ENCODE data around the gene FREY1. TPM values are rescaled to one million over a fixed set of nuclear protein-coding genes. Genes with fewer than 3 reads are reported as not detected.

Gene FREY1
- total and polyA plus RNA-seq, 2 of the 8 experiments (the other 6 are each of a cell fraction or from before 2014, with no cell fraction given): 0.32 to 1.1 TPM

DNA sequence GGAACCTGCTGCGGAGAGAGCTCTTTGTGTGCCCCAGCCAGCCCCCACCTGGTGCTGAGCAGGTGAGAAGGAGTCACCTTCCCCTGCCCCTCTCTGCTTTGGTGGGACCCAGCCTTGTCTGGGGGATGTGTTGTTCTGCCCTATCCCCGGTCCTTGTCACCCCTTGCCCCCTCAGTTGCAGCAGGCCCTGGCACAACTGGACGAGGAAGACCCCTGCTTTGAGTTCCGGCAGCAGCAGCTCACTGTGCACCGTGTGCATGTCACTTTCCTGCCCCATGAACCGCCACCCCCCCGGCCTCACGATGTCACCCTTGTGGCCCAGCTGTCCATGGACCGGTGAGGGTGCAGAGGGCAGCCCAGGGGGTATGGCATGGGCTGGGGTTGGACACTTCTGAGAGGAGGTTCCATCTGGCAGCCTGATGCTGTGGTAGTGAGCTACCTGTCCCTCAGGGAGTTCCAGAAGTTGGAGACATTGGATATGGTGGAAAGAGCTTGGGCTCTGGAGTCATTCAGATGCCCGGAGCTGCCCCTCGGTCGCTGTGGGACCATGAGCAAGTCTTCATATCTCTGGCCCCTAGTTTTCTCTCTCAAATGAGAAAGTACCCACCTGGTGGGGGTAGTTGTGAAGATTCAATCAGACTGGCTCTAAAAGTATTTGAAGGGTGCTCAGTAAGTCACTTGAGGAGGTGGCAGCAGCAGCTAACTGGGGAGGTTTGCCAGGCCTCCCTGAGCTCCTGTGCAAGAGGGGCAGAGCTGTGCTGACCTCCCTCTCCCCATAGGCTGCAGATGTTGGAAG is 19.7 kb upstream of the FREY1 start:
- Histone ChIP-seq H4K20me1 (replicated peaks in 1 of 2; ENCODE audit: control insufficient read depth in 1 of 2, insufficient read depth in 2 of 2, low read length in 2 of 2) (peaks cover 10 to 20% of the 10 kb centered on the region in 2 experiments), H3K4ac (replicated peaks; ENCODE audit: insufficient read length, low read depth, low read length) (no peak overlapping the region), H3K9ac (replicated peaks in 1 of 4; ENCODE audit: extremely low read depth in 1 of 4, low read depth in 3 of 4, low read length in 3 of 4) (no peak overlapping the region), H4K8ac (ENCODE audit: extremely low read depth, insufficient read depth, low read length) (no peak overlapping the region), H3K36me3 (ENCODE audit: control insufficient read depth in 2 of 4, insufficient read depth in 4 of 4, low read length in 3 of 4) (peaks cover 5 to 35% (median 22%) of the 10 kb centered on the region in 4 experiments; a peak in 7 of 8 replicates), H3K18ac (ENCODE audit: extremely low read depth, low read length) (no peak overlapping the region), H3K4me1 (replicated peaks in 1 of 4; ENCODE audit: control insufficient read depth in 3 of 4, insufficient read depth in 4 of 4, low read length in 3 of 4) (peaks cover 0 to 6% (median 3%) of the 10 kb centered on the region in 4 experiments; a peak in 4 of 7 replicates), H3K9me3 (ENCODE audit: insufficient read depth in 2 of 2, low read depth in 1 of 2, low read length in 1 of 2) (no peaks in the 10 kb centered on the region), H2BK12ac (ENCODE audit: low read depth, low read length) (no peak overlapping the region), H3K79me2 (ENCODE audit: control insufficient read depth in 1 of 2, insufficient read depth in 2 of 2, low read length in 2 of 2) (peaks cover 0 to 11% of the 10 kb centered on the region in 2 experiments; a peak in 1 of 4 replicates), H2BK15ac (ENCODE audit: low read length) (no peak overlapping the region), H3K27me3 (replicated peaks in 1 of 4; ENCODE audit: control insufficient read depth in 3 of 4, extremely low read depth in 1 of 4, insufficient read depth in 3 of 4, low read length in 3 of 4) (no peaks in the 10 kb centered on the region), H2BK5ac (ENCODE audit: low read depth, low read length) (no peak overlapping the region; the same call in 1 of the 2 replicates), H4K91ac (replicated peaks; ENCODE audit: insufficient read length, low read length) (no peak overlapping the region), H2AK5ac (ENCODE audit: low read depth, low read length) (no peak overlapping the region), H2AFZ (ENCODE audit: low read length) (no peak overlapping the region), H3K23me2 (ENCODE audit: low read depth, low read length) (peaks cover 6% of the 10 kb centered on the region; the same call in 1 of the 2 replicates), H3K14ac (ENCODE audit: insufficient read length) (no peak overlapping the region), H3K4me2 (ENCODE audit: insufficient read depth in 1 of 2, low read depth in 2 of 2, low read length in 2 of 2) (no peak overlapping the region), H2BK20ac (ENCODE audit: low read length) (no peak overlapping the region), H3K27ac (ENCODE audit: low read depth, low read length) (no peak overlapping the region), H3K4me3 (ENCODE audit: extremely low read depth in 1 of 4, insufficient read depth in 2 of 4, low read depth in 3 of 4, low read length in 4 of 4) (no peak overlapping the region), H3K79me1 (ENCODE audit: low read depth, low read length) (peaks cover 15% of the 10 kb centered on the region), H2BK120ac (replicated peaks; ENCODE audit: low read depth, low read length) (no peak overlapping the region), H4K5ac (ENCODE audit: insufficient read length, low read depth, low read length) (no peak overlapping the region), H3K23ac (ENCODE audit: insufficient read length) (no peak overlapping the region), H3K56ac (replicated peaks; ENCODE audit: insufficient read length, low read depth, low read length) (no peak overlapping the region)
- WGBS, 2 experiments (ENCODE audit: extremely low coverage in 1 of 2, insufficient coverage in 1 of 2, insufficient read length in 1 of 2, insufficient replicate concordance in 2 of 2, low coverage in 1 of 2, low lambda C conversion rate in 2 of 2, missing lambda C conversion rate in 1 of 2): 94% methylated on average over 12 of the region's 12 CpGs; no CpG with 5 or more reads in 1 of the 2 experiments
- CTCF ChIA-PET (ENCODE audit: partially characterized antibody): interaction anchor here (0.9 to 4.0 kb wide), 5 partner anchors 38 to 139 kb away, joined by 3 to 26 read pairs (median 4); no protein-coding TSS in a partner anchor
- FAIRE-seq (no peak), DNase-seq (ENCODE audit: low read depth in 1 of 2, low spot score in 2 of 2) (no peak)
- POLR2A ChIA-PET (ENCODE audit: partially characterized antibody): interaction anchor here (1.0 to 9.8 kb wide), 12 partner anchors 9 to 416 kb away, joined by 3 to 115 read pairs (median 4); partner anchors contain the start of gene PEX16
- TF ChIP-seq RAD21 (IDR thresholded peaks at IDR 0.05 in 1 of 2, conservative IDR thresholded peaks at IDR 0.05 in 1 of 2; ENCODE audit: low read depth in 2 of 2, low read length in 2 of 2) (no peak), CHD2 (IDR thresholded peaks at IDR 0.05; ENCODE audit: low read length) (no peak), SP1 (IDR thresholded peaks at IDR 0.05; ENCODE audit: low read depth, low read length) (no peak), SAP30 (IDR thresholded peaks at IDR 0.05; ENCODE audit: insufficient read depth, insufficient replicate concordance, low read length) (no peak), SIRT6 (IDR thresholded peaks at IDR 0.05; ENCODE audit: low read length) (no peak), YY1 (IDR thresholded peaks at IDR 0.05; ENCODE audit: low read depth, low read length) (no peak), CEBPB (IDR thresholded peaks at IDR 0.05; ENCODE audit: low read depth, low read length) (no peak), SP4 (IDR thresholded peaks at IDR 0.05; ENCODE audit: low read length) (no peak)
- TF ChIP-seq, protein P1, sequence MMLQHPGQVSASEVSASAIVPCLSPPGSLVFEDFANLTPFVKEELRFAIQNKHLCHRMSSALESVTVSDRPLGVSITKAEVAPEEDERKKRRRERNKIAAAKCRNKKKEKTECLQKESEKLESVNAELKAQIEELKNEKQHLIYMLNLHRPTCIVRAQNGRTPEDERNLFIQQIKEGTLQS (IDR thresholded peaks at IDR 0.05; ENCODE audit: insufficient read depth, low read depth, low read length): no peak
- TF ChIP-seq, protein P2, sequence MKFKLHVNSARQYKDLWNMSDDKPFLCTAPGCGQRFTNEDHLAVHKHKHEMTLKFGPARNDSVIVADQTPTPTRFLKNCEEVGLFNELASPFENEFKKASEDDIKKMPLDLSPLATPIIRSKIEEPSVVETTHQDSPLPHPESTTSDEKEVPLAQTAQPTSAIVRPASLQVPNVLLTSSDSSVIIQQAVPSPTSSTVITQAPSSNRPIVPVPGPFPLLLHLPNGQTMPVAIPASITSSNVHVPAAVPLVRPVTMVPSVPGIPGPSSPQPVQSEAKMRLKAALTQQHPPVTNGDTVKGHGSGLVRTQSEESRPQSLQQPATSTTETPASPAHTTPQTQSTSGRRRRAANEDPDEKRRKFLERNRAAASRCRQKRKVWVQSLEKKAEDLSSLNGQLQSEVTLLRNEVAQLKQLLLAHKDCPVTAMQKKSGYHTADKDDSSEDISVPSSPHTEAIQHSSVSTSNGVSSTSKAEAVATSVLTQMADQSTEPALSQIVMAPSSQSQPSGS (IDR thresholded peaks at IDR 0.05; ENCODE audit: low read length): no peak
